ENCODE measurements around the gene RAB35. TPM values are rescaled to one million over a fixed set of nuclear protein-coding genes. Genes with fewer than 3 reads are reported as not detected.
A peak's percentile ranks its signal among the peaks of the same experiment; 100 is the strongest.

RAB35 gene
- polyA plus RNA-seq, 2 of the 4 experiments (the other 2 are of a cell fraction), result 44.0 to 67.6 TPM

DNA sequence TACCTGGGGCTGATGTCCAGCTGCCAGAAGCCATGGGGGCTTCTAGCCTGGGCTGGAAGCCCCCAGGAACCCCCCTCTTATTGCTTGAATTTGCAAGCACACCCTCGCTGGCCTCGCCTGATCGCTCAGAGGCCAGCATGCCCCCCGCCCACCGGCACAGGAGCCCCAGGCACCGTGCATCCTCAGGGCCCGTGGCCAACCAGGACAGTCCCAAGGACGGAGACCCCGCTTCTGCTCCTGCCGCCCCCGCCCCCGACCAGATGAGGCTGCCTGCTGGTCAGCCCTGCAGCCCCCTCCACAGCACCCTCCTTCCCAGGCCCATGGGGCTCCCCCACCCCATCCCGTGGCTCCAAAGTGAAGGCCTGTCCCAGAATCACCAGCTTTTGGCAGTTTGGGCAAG is 21.2 kb downstream of the RAB35 start:
- CTCF ChIA-PET, result no interaction called here

DNA sequence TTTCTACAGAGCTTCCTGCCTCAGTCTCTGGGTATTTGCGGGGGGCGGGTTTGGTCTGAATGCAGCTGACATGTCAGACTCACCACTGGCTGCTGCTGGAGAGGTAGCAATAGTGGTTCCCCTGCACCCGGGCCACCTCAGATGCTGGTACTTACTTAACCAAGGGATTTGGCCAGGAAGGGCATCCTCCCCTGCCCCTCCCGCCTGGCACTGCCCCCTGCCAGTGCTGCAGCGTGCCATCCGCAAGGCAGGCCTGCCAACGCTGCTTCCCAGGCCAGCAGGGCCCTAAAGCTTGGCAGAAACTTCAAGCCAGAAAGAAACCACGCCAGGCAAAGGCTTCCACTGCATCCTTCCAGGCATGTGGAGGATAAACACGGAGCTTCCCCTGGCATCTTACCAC is 22.1 kb downstream of the RAB35 start:
- ChIA-PET CTCF (interaction anchor here (0.6 to 1.0 kb wide), 2 partner anchors 14 to 26 kb away, joined by 3 to 4 read pairs; no protein-coding TSS in a partner anchor), POLR2A (no interaction called here)
- WGBS (ENCODE audit: missing lambda C conversion rate), result 91% methylated on average over 9 of the region's 9 CpGs
- Histone ChIP-seq H3K9me3 (no peaks in the 10 kb centered on the region), H3K4me2 (no peak overlapping the region), H3K4me3 (no peak overlapping the region), H3K4me1 (no peaks in the 10 kb centered on the region), H3K27ac (no peak overlapping the region)
- TF ChIP-seq ZNF302 (CRISPR knock-in tag; IDR thresholded peaks at IDR 0.05) (no peak), CBX8 (IDR thresholded peaks at IDR 0.05) (no peak), SMC3 (IDR thresholded peaks at IDR 0.05) (no peak), SREBF2 (IDR thresholded peaks at IDR 0.05) (no peak), EP300 (IDR thresholded peaks at IDR 0.05) (no peak), KDM5A (IDR thresholded peaks at IDR 0.05) (no peak), BHLHE40 (IDR thresholded peaks at IDR 0.05; ENCODE audit: low read depth, low read length) (no peak), RNF2 (IDR thresholded peaks at IDR 0.05; ENCODE audit: borderline replicate concordance, low read depth) (no peak), MAZ (IDR thresholded peaks at IDR 0.05; ENCODE audit: borderline replicate concordance, low read depth, low read length) (no peak), FOXS1 (CRISPR knock-in tag; IDR thresholded peaks at IDR 0.05) (no peak), EHMT2 (IDR thresholded peaks at IDR 0.05; ENCODE audit: low read depth) (no peak), NR3C1 (IDR thresholded peaks at IDR 0.05) (no peak), CHD4 (IDR thresholded peaks at IDR 0.05; ENCODE audit: borderline replicate concordance) (no peak)
- TF ChIP-seq, protein P1, sequence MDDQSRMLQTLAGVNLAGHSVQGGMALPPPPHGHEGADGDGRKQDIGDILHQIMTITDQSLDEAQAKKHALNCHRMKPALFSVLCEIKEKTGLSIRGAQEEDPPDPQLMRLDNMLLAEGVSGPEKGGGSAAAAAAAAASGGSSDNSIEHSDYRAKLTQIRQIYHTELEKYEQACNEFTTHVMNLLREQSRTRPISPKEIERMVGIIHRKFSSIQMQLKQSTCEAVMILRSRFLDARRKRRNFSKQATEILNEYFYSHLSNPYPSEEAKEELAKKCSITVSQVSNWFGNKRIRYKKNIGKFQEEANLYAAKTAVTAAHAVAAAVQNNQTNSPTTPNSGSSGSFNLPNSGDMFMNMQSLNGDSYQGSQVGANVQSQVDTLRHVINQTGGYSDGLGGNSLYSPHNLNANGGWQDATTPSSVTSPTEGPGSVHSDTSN (IDR thresholded peaks at IDR 0.05), result no peak
- ATAC-seq, result no peak
- no peak for DNase-seq (ENCODE audit: low read depth in 1 of 2, low spot score in 1 of 2)
- no peak for FAIRE-seq

More for the DNA sequence above, 21.2 kb downstream of the RAB35 start:
- H3K27ac ChIP-seq, result no peak overlapping the region
- ATAC-seq (no peak), FAIRE-seq (no peak), DNase-seq (ENCODE audit: low read depth in 1 of 2, low spot score in 1 of 2) (no peak)
- H3K4me1 ChIP-seq, result no peaks in the 10 kb centered on the region
- no peak overlapping the region for H3K4me2 ChIP-seq
- 89% methylated on average over 7 of the region's 13 CpGs for WGBS (ENCODE audit: missing lambda C conversion rate)
- TF ChIP-seq HOXB13 (CRISPR knock-in tag; IDR thresholded peaks at IDR 0.05; ENCODE audit: low read depth) (no peak), JUN (IDR thresholded peaks at IDR 0.05) (no peak), HDAC2 (IDR thresholded peaks at IDR 0.05) (no peak), TP53 (CRISPR knock-in tag; IDR thresholded peaks at IDR 0.05) (no peak), JUNB (IDR thresholded peaks at IDR 0.05) (no peak)
- H3K4me3 ChIP-seq, result no peak overlapping the region
- POLR2A ChIA-PET, result no interaction called here
- H3K9me3 ChIP-seq, result no peaks in the 10 kb centered on the region

DNA sequence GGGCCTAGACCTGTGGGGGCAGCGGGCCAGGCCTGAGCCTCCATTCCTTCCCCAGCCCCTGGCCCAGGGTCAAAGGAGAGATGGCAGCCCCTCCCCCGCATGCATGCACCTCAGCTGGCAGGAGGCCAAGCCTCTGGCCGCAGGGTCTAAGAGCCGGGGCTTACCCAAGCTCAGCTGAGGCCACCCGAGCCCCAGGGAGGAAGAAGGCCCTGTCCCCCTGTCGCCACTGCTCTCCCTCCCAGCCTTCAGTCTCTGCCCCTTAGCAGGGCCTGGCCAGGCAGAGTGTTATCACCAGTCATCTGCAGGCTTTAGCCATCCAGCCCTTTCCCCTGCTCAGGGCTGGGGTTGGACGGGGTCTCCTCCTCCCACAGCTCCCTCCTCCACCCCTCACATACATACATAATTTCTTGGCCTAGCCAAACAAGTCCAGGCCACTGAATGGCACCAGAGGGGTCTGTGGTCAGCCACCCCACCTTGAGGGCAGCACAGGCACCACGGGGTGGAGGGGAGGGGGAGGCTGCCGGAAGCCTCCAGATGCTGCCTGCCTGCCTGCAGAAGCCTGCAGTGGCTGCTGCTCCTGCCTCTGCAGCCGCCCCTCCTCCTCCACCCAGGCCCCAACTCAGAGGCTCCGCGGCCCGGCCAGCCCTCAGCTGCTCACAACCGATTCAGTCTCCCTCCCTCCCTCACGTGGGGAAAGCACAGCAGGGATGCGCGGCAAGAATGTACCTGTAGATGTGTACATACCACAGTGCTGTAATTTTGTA is 22.8 kb downstream of the RAB35 start:
- no peak overlapping the region for H3K27ac ChIP-seq
- no peaks in the 10 kb centered on the region for H3K4me1 ChIP-seq
- TF ChIP-seq POLR2AphosphoS2 (conservative IDR thresholded peaks at IDR 0.05; ENCODE audit: low read length) (no peak), RCOR1 (IDR thresholded peaks at IDR 0.05; ENCODE audit: low read depth, low read length) (no peak), EHF (CRISPR knock-in tag; IDR thresholded peaks at IDR 0.05) (no peak), NFE2L2 (conservative IDR thresholded peaks at IDR 0.05; ENCODE audit: low read length) (no peak), JUNB (IDR thresholded peaks at IDR 0.05) (no peak), RAD21 (conservative IDR thresholded peaks at IDR 0.05 in 1 of 2, IDR thresholded peaks at IDR 0.05 in 1 of 2) (no peak), POLR2A (IDR thresholded peaks at IDR 0.05; ENCODE audit: low read length) (no peak)
- ChIA-PET CTCF (interaction anchor here (1.0 kb wide), 1 partner anchor 26 kb away, joined by 4 read pairs; no protein-coding TSS in a partner anchor), POLR2A (no interaction called here)
- FAIRE-seq, result no peak
- peak in 1 of 2 experiments; percentile 19; a peak in 3 of 6 replicates for ATAC-seq
- 86% methylated on average over 13 of the region's 17 CpGs for WGBS (ENCODE audit: missing lambda C conversion rate)
- no peak for DNase-seq (ENCODE audit: low read depth in 1 of 2, low spot score in 1 of 2)
- H3K4me3 ChIP-seq, result no peak overlapping the region
- no peak overlapping the region for H3K4me2 ChIP-seq
- H3K9me3 ChIP-seq, result no peaks in the 10 kb centered on the region

Measured in A549 (cell line).